Measurements from ENCODE around the gene PHKG2. TPM values are rescaled to one million over a fixed set of nuclear protein-coding genes. Genes with fewer than 3 reads are reported as not detected.

Gene PHKG2
- polyA plus RNA-seq, 1 donor from 2014 or later = 41.5 TPM

GRCh38 chr16:30761427-30761927 lies 13.3 kb downstream of the PHKG2 start:
- Histone ChIP-seq H3K27me3 (ENCODE audit: insufficient read depth, low read depth, low read length) (no peaks in the 10 kb centered on the region), H3K36me3 (ENCODE audit: insufficient read depth, low read length) (no peaks in the 10 kb centered on the region)

DNA sequence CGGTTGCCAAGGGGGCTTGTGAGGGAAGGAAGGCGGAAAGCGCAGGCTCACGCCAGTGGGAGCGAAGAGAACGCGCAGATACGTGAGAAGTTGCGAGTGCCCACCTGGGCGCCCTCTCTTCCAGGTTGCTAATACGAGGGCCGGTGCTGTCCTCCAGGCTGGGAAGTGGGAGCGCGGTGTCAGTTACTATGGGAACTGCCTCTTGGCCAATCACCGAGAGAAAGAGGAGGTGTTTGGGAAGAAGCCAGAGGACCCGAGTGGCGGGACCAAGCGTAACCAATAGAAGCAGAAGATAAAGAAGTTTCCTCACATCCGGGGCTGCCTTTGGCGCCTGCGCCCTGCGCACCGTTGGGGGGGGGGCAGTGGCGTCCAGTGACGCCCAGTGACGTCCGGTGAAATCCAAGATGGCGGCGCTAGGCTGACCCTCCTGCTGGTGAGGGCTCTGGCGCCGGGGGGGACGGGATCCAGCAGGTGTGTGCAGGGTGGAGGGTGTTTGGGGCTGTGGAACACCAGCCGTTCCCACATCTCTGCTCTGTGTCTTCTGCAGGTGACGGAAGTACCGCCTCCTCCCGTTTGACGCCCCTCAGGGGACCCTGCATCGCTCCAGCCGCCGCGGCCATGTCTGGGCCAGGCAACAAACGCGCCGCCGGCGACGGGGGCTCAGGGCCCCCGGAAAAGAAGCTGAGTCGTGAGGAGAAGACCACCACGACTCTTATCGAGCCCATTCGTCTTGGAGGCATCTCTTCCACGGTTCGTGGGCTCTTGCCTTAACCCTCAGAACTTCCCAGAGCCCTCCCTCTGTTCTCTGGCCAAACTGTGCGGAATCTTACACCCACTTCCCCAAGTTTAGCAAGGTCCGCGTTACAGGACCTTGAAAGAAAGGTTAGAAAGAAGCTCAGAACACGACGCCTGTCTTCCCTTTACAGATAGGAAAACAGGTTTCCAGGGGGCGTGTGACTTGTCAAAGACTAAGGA lies 14.0 kb downstream of the PHKG2 start, which contains the start of the genes CFAP119 and RNF40:
TSS of gene CFAP119 (minus strand) at position 135 of the 975 bp plus-strand sequence. CDS start 314 bp downstream, outside the sequence.
TSS of gene RNF40 (plus strand) at position 395 of the 975 bp plus-strand sequence. CDS start at position 619, 224 bp downstream.
- TF ChIP-seq REST (IDR thresholded peaks at IDR 0.05; ENCODE audit: borderline replicate concordance) = peak; percentile 68
- TF ChIP-seq, protein P1, sequence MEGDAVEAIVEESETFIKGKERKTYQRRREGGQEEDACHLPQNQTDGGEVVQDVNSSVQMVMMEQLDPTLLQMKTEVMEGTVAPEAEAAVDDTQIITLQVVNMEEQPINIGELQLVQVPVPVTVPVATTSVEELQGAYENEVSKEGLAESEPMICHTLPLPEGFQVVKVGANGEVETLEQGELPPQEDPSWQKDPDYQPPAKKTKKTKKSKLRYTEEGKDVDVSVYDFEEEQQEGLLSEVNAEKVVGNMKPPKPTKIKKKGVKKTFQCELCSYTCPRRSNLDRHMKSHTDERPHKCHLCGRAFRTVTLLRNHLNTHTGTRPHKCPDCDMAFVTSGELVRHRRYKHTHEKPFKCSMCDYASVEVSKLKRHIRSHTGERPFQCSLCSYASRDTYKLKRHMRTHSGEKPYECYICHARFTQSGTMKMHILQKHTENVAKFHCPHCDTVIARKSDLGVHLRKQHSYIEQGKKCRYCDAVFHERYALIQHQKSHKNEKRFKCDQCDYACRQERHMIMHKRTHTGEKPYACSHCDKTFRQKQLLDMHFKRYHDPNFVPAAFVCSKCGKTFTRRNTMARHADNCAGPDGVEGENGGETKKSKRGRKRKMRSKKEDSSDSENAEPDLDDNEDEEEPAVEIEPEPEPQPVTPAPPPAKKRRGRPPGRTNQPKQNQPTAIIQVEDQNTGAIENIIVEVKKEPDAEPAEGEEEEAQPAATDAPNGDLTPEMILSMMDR (IDR thresholded peaks at IDR 0.05; ENCODE audit: poor library complexity, severe bottlenecking) = peak; percentile 6
- TF ChIP-seq TAF1 (IDR thresholded peaks at IDR 0.05; ENCODE audit: low read depth) = peak; percentile 84
- peak; percentile 92 for TF ChIP-seq MXI1 (conservative IDR thresholded peaks at IDR 0.05; ENCODE audit: poor library complexity, severe bottlenecking)
- TF ChIP-seq SMC3 (conservative IDR thresholded peaks at IDR 0.05; ENCODE audit: poor library complexity) = no peak
- peak; percentile 96 for TF ChIP-seq POLR2AphosphoS5 (IDR thresholded peaks at IDR 0.05)
- no peak for TF ChIP-seq EZH2 (IDR thresholded peaks at IDR 0.05; ENCODE audit: borderline replicate concordance, insufficient read depth, low read length, poor library complexity, severe bottlenecking)
- TF ChIP-seq EP300 (conservative IDR thresholded peaks at IDR 0.05; ENCODE audit: poor library complexity, severe bottlenecking) = peak; percentile 57
- peak; percentile 20 for TF ChIP-seq RAD21 (conservative IDR thresholded peaks at IDR 0.05)
- no peaks in the 10 kb centered on the region for H3K9me2 ChIP-seq (ENCODE audit: insufficient read depth, low read length)
- peak within 1 kb of the TSS; percentile 91 for H3K4me3 ChIP-seq (ENCODE audit: low read length)
- H3K27me3 ChIP-seq (ENCODE audit: insufficient read depth, low read depth, low read length) = no peaks in the 10 kb centered on the region
- H3K9ac ChIP-seq (ENCODE audit: low read length) = peak within 1 kb of the TSS; percentile 86
- H4K20me1 ChIP-seq (ENCODE audit: insufficient read depth) = no peaks in the 10 kb centered on the region
- no peaks in the 10 kb centered on the region for H3F3A ChIP-seq (ENCODE audit: insufficient read depth, low read length, poor library complexity, severe bottlenecking)
- H3K27ac ChIP-seq (ENCODE audit: low read length) = peak within 1 kb of the TSS; percentile 81
- no peaks in the 10 kb centered on the region for H3K36me3 ChIP-seq (ENCODE audit: insufficient read depth, low read length)
- peaks cover 26% of the 10 kb centered on the region for H3K79me2 ChIP-seq (replicated peaks; ENCODE audit: insufficient read depth, low read length)
- H3K4me2 ChIP-seq (ENCODE audit: low read length) = peak within 1 kb of the TSS; percentile 78
- H2AFZ ChIP-seq (ENCODE audit: low read depth, low read length) = peak within 1 kb of the TSS; percentile 81
- H3K9me3 ChIP-seq (ENCODE audit: low read length) = no peaks in the 10 kb centered on the region

More at GRCh38 chr16:30761427-30761927, 13.3 kb downstream of the PHKG2 start:
- peak overlapping the region; percentile 81 for H3K27ac ChIP-seq (ENCODE audit: low read length)
- TF ChIP-seq SMC3 (conservative IDR thresholded peaks at IDR 0.05; ENCODE audit: poor library complexity) (no peak), TAF1 (IDR thresholded peaks at IDR 0.05; ENCODE audit: low read depth) (no peak), POLR2AphosphoS5 (IDR thresholded peaks at IDR 0.05) (peak; percentile 3), EP300 (conservative IDR thresholded peaks at IDR 0.05; ENCODE audit: poor library complexity, severe bottlenecking) (no peak), EZH2 (IDR thresholded peaks at IDR 0.05; ENCODE audit: borderline replicate concordance, insufficient read depth, low read length, poor library complexity, severe bottlenecking) (no peak)
- H3F3A ChIP-seq (ENCODE audit: insufficient read depth, low read length, poor library complexity, severe bottlenecking) = no peaks in the 10 kb centered on the region
- H3K4me3 ChIP-seq (ENCODE audit: low read length) = peak overlapping the region; percentile 91
- no peaks in the 10 kb centered on the region for H3K9me2 ChIP-seq (ENCODE audit: insufficient read depth, low read length)
- peak overlapping the region; percentile 35 for H2AFZ ChIP-seq (ENCODE audit: low read depth, low read length)
- H4K20me1 ChIP-seq (ENCODE audit: insufficient read depth) = no peaks in the 10 kb centered on the region
- no peaks in the 10 kb centered on the region for H3K9me3 ChIP-seq (ENCODE audit: low read length)
- peak overlapping the region; percentile 86 for H3K9ac ChIP-seq (ENCODE audit: low read length)
- peaks cover 26% of the 10 kb centered on the region for H3K79me2 ChIP-seq (replicated peaks; ENCODE audit: insufficient read depth, low read length)
- peak overlapping the region; percentile 78 for H3K4me2 ChIP-seq (ENCODE audit: low read length)

All from neural cell (in vitro differentiated cells).